Fibroblast of the aortic adventitia (primary cell): ENCODE data around the gene GDI1. TPM values are rescaled to one million over a fixed set of nuclear protein-coding genes. Genes with fewer than 3 reads are reported as not detected.

ENCODE experiments used
- DNase-seq: peaks from one replicate; pipeline ENCODE4 v3.0.0-alpha.2; 2010; ENCODE audit warnings: low read depth
- H3K4me3 ChIP-seq: 2 replicates; pipeline ENCODE4 v1.5.1; 2011; ENCODE audit warnings: low read depth, mild to moderate bottlenecking, control low read depth, low read length, moderate library complexity
- CTCF ChIP-seq: IDR thresholded peaks from 2 replicates; pipeline ENCODE4 v1.5.1; 2011; ENCODE audit warnings: mild to moderate bottlenecking, low read length, control low read depth, inconsistent platforms; ENCODE audit not compliant: insufficient read depth
- total RNA-seq: library from RNA; depleted of rRNA; stranded (reverse); fragments of >200 nt; gene quantifications from 2 replicates; pipeline ENCODE4 v1.2.3, GENCODE V29; 2012; ENCODE audit warnings: low replicate concordance

The GDI1 gene
- total RNA-seq, 1 donor, result 115 TPM

DNA sequence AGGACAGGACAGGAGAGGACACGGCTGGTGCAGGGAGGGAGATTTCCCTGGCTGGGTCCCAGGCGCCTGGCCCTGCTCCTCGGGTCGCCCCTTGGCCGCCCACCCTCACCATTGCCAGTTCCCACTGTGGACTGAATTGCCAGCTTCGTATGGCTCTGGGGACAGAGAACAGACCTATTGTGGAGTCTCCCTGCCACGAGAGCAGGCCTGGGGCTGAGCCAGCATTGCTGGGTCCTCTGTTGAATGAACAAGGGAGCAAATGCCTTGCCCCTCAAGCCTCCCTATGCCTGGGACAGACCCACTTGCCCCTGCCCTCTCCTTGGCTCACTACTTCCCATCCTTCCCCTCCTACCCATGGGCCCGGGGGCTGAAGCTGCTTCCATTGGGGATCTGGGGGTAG lies 25.4 kb downstream of the GDI1 start:
- no peak overlapping the region for H3K4me3 ChIP-seq
- no peak for TF ChIP-seq CTCF
- no peak for DNase-seq

DNA sequence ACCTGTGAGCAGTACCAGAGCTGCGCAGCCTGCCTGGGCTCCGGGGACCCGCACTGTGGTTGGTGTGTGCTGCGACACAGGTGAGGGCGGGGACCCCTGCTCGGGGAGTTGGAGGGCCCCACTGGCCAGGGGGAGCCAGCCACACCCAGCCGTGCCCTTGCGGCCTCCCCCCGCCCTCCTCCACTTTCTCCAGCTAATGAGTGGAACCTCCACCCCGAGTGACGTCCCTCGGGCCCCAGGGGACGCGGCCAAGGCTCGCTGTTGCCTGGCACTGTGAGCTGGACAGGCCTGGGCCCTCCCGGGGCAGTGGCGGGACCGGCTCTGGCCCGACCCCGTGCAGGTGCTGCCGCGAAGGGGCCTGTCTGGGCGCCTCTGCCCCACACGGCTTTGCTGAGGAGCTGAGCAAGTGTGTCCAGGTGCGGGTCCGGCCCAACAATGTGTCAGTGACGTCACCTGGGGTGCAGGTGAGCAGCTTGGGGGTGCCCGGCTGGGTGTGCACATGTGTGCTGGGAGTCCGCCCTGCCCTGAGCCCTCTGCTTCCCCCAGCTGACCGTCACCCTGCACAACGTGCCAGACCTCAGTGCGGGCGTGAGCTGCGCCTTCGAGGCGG lies 26.8 kb downstream of the GDI1 start:
- no peak overlapping the region for H3K4me3 ChIP-seq
- TF ChIP-seq CTCF, result no peak
- DNase-seq, result no peak

- H3K4me3 ChIP-seq, result no peak overlapping the region
- TF ChIP-seq CTCF, result no peak
- no peak for DNase-seq
These were observed 27.9 kb downstream of the GDI1 start for GRCh38 chrX:154464806-154465365.

DNA sequence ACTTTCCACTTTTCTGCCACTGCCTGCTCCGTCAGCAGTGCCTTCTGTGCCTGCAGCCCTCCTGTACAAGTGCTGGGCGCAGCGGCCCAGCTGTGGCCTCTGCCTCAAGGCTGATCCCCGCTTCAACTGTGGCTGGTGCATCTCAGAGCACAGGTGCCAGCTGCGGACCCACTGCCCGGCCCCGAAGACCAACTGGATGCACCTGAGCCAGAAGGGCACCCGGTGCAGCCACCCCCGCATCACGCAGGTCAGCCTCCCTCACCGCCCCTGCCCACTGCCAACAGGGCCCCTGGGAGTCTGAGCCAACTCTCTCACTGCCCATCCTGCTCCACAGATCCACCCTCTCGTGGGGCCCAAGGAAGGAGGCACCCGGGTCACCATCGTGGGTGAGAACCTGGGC lies 28.6 kb downstream of the GDI1 start:
- no peak overlapping the region for H3K4me3 ChIP-seq
- DNase-seq, result no peak
- no peak for TF ChIP-seq CTCF

GRCh38 chrX:154466036-154466435 lies 29.1 kb downstream of the GDI1 start:
- no peak for TF ChIP-seq CTCF
- no peak overlapping the region for H3K4me3 ChIP-seq
- no peak for DNase-seq

DNA sequence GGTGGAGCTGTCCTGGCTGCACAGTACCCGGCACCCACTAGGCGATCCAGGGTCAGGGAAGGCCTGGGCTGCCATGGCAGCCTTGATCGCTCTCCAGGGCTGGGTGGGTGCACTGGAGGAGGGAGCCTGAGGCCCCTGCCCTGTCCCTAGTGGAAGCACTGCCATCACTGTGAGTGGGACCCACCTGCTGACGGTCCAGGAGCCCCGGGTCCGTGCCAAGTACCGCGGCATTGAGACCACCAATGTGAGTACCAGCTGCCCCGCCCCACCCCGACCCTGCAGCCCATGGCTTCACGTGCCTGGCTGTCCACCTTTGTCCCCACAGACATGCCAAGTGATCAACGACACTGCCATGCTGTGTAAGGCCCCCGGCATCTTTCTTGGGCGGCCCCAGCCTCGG lies 30.0 kb downstream of the GDI1 start:
- DNase-seq, result no peak
- no peak for TF ChIP-seq CTCF

GRCh38 chrX:154467556-154467955 lies 30.6 kb downstream of the GDI1 start:
- no peak for TF ChIP-seq CTCF

More for the DNA sequence above, 30.0 kb downstream of the GDI1 start:
- H3K4me3 ChIP-seq, result no peak overlapping the region

More at GRCh38 chrX:154467556-154467955, 30.6 kb downstream of the GDI1 start:
- H3K4me3 ChIP-seq, result no peak overlapping the region
- DNase-seq, result no peak
